Transverse colon (tissue), 4 donors: ENCODE results near the gene PLA2G2E. TPM values are rescaled to one million over a fixed set of nuclear protein-coding genes. Genes with fewer than 3 reads are reported as not detected.

Source experiments
- DNase-seq: peaks from one replicate; pipeline ENCODE4 v3.0.0-alpha.2; 2019
- H3K27ac ChIP-seq, 4 donors: fragments of 200-600 bp; sonication (generic); 2 replicates each; pipeline ENCODE4 v1.5.1; 2016 to 2018; ENCODE audit warnings: inconsistent platforms in 4 of 4
- H3K27me3 ChIP-seq: fragments of 200-600 bp; sonication (generic); 2 replicates; pipeline ENCODE4 v1.5.1; 2017; ENCODE audit warnings: inconsistent platforms
- H3K36me3 ChIP-seq, 4 donors: fragments of 200-600 bp; sonication (generic); 2 replicates each; pipeline ENCODE4 v1.5.1; 2017 to 2019; ENCODE audit warnings: inconsistent platforms in 4 of 4
- H3K4me1 ChIP-seq, 4 donors: fragments of 200-600 bp; sonication (generic); 2 replicates each; pipeline ENCODE4 v1.5.1; 2017 to 2020; ENCODE audit warnings: inconsistent platforms in 4 of 4
- H3K4me3 ChIP-seq, 4 donors: fragments of 200-600 bp; sonication (generic); 1 replicate in 1 of 4; 2 replicates in 3 of 4; pipeline versions ENCODE4 v1.5.1 to v1.6.1; 2017 to 2019; ENCODE audit warnings: inconsistent platforms in 4 of 4
- H3K9me3 ChIP-seq, 2 donors: fragments of 200-600 bp; sonication (generic); 2 replicates each; pipeline ENCODE4 v1.5.1; 2017 to 2019; ENCODE audit warnings: inconsistent platforms in 2 of 2
- EP300 ChIP-seq: sonication (generic); formaldehyde crosslinking; IDR thresholded peaks from one replicate; pipeline ENCODE4 v1.6.1; 2017; ENCODE audit warnings: antibody characterized with exemption, low read depth
- POLR2A ChIP-seq: fragments of 450-650 bp; IDR thresholded peaks from one replicate; pipeline ENCODE4 v1.6.1; 2016; ENCODE audit warnings: antibody characterized with exemption, mild to moderate bottlenecking, moderate library complexity
- POLR2AphosphoS5 ChIP-seq, 3 donors: sonication (generic); formaldehyde crosslinking; IDR thresholded peaks; one replicate each; pipeline ENCODE4 v1.6.1; 2016; ENCODE audit warnings: antibody characterized with exemption in 3 of 3
- WGBS, 2 donors: methylation state at CpG; one replicate each; pipeline ENCODE4 v1.1.5; 2018; ENCODE audit warnings: low coverage in 1 of 2; 5-methylcytosine and 5-hydroxymethylcytosine counted together
- in situ Hi-C, 4 donors: fragments of 200-750 bp; cut with MboI; loops; one replicate each; pipeline versions ENCODE4 v1.15.0 to v1.15.1; 2017; ENCODE audit warnings: low sequenced_read_pairs in 3 of 4, low pct_ligation_motif_present in 1 of 4, low pct_unique_long_range_greater_than_20kb in 1 of 4
- intact Hi-C: fragments of 100-400 bp; cut with DNase I; formaldehyde crosslinking; loops from one replicate; pipeline ENCODE4 v1.15.1; 2023; ENCODE audit warnings: low total_unique reads
- total RNA-seq, 4 donors: library from RNA; depleted of rRNA; stranded (reverse); fragments of >200 nt; gene quantifications; one replicate each; pipeline ENCODE4 v1.1.0, GENCODE V29; 2016
- TF ChIP-seq, protein P1 (sequence below), 5 experiments: fragments of 200-600 bp in 3 of 5; fragments of 450-650 bp in 2 of 5; sonication (generic) in 3 of 5; IDR thresholded peaks; 1 replicate in 2 of 5; 2 replicates in 3 of 5; pipeline ENCODE4 v1.5.1; 2016 to 2017; ENCODE audit warnings: antibody characterized with exemption in 5 of 5, inconsistent platforms in 3 of 5, mild to moderate bottlenecking in 2 of 5, moderate library complexity in 1 of 5

PLA2G2E gene
- total RNA-seq, 4 donors from 2014 or later, result not detected

DNA sequence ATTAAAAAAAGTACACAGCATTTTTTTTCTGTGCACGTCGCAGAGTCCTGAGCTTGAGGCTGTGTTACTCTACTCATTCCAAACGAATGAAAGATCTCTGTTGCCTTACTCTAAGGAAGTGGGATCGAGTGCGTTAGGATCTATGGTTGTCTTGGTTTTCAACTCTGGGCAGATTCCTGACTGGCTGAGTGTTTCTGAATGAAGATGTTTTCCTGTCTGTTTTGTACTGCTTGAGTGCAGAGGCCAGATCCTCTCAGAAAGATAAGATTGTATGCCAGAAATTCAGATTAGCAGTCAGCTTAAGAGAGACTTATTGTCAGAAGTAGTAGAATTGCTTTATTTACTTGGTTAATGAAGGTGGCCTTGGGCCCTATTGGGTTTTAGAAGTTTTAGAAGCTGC, 14.0 kb downstream of the PLA2G2E start:
- Histone ChIP-seq H3K4me3 (no peak overlapping the region), H3K36me3 (peaks cover 0 to 78% (median 38%) of the 10 kb centered on the region in 4 donors), H3K27me3 (no peaks in the 10 kb centered on the region), H3K4me1 (no peaks in the 10 kb centered on the region), H3K27ac (no peak overlapping the region), H3K9me3 (no peaks in the 10 kb centered on the region)
- WGBS, 2 donors, result 96 to 97% methylated on average over 5 of the region's 5 CpGs
- intact Hi-C loops, result no loop called here
- TF ChIP-seq, protein P1, sequence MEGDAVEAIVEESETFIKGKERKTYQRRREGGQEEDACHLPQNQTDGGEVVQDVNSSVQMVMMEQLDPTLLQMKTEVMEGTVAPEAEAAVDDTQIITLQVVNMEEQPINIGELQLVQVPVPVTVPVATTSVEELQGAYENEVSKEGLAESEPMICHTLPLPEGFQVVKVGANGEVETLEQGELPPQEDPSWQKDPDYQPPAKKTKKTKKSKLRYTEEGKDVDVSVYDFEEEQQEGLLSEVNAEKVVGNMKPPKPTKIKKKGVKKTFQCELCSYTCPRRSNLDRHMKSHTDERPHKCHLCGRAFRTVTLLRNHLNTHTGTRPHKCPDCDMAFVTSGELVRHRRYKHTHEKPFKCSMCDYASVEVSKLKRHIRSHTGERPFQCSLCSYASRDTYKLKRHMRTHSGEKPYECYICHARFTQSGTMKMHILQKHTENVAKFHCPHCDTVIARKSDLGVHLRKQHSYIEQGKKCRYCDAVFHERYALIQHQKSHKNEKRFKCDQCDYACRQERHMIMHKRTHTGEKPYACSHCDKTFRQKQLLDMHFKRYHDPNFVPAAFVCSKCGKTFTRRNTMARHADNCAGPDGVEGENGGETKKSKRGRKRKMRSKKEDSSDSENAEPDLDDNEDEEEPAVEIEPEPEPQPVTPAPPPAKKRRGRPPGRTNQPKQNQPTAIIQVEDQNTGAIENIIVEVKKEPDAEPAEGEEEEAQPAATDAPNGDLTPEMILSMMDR (IDR thresholded peaks at IDR 0.05), result no peak
- no peak for TF ChIP-seq POLR2A
- TF ChIP-seq POLR2AphosphoS5 (IDR thresholded peaks at IDR 0.05), result no peak
- TF ChIP-seq EP300, result no peak
- in situ Hi-C loops, result loop anchor here in 1 of 4 donors (25.0 kb wide), 1 partner anchor 253 kb away; no protein-coding TSS in a partner anchor
- no peak for DNase-seq

DNA sequence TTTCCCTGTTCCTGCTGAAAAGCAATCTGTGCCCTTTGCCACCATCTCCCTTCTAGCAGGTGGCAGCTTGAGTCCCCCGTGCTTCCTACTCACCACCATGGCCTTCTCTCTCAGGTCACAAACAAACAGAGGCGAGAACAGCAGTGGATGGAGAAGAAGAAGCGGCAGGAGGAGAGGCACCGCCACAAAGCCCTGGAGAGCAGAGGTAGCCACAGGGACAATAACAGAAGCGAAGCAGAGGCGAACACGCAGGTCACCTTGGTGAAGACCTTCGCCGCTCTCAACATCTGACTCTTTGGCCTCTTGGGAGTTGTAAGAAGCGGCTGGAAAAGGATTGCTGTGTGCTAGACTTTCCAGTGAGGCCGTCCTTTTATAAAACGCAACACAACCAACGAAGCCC, 16.0 kb downstream of the PLA2G2E start:
- H3K36me3 ChIP-seq, result peaks cover 0 to 77% (median 34%) of the 10 kb centered on the region in 4 donors
- in situ Hi-C loops, result loop anchor here in 1 of 4 donors (25.0 kb wide), 1 partner anchor 255 kb away; no protein-coding TSS in a partner anchor

DNA sequence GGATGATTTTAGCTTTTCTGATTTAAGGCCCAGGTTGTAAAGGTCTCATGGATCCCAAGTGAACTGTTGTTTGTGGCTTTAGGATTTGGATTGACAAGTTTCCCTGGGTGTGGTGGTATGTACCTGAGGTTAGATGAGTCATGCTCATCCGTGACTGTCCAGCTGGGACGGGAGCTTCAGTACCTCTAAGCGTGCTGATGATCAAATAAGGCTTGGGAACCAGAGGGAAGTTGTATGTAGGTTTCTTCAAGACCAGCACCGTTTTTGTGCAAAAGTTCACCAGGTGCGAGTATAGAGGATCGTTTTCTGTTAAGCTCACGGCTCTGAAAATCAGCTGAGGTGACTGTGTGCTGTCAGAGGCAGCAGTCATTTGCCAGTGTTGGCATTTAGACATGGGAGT, 19.8 kb downstream of the PLA2G2E start:
- no peak overlapping the region for H3K4me3 ChIP-seq
- no peaks in the 10 kb centered on the region for H3K9me3 ChIP-seq
- WGBS, 2 donors, result 95% methylated on average over 7 of the region's 7 CpGs; no CpG with 5 or more reads in 1 of the 2 donors
- no peak for DNase-seq
- no peak overlapping the region for H3K27ac ChIP-seq
- no peaks in the 10 kb centered on the region for H3K27me3 ChIP-seq
- intact Hi-C loops (no loop called here), in situ Hi-C loops (loop anchor here in 1 of 4 donors (25.0 kb wide), 1 partner anchor 259 kb away; no protein-coding TSS in a partner anchor)
- H3K36me3 ChIP-seq, result peaks cover 0 to 71% (median 32%) of the 10 kb centered on the region in 4 donors
- no peak for TF ChIP-seq POLR2A
- TF ChIP-seq POLR2AphosphoS5 (IDR thresholded peaks at IDR 0.05), result no peak
- no peak for TF ChIP-seq EP300
- TF ChIP-seq, protein P1 (IDR thresholded peaks at IDR 0.05), result no peak
- no peaks in the 10 kb centered on the region for H3K4me1 ChIP-seq

More for the DNA sequence above, 16.0 kb downstream of the PLA2G2E start:
- H3K4me1 ChIP-seq, result no peaks in the 10 kb centered on the region
- TF ChIP-seq POLR2A, result no peak
- TF ChIP-seq EP300, result no peak
- no peak for TF ChIP-seq POLR2AphosphoS5 (IDR thresholded peaks at IDR 0.05)
- TF ChIP-seq, protein P1 (IDR thresholded peaks at IDR 0.05), result no peak
- H3K27ac ChIP-seq, result no peak overlapping the region
- no peak for DNase-seq
- intact Hi-C loops, result no loop called here
- H3K27me3 ChIP-seq, result no peaks in the 10 kb centered on the region
- no peaks in the 10 kb centered on the region for H3K9me3 ChIP-seq
- WGBS, 2 donors, result 91 to 95% methylated on average over 13 of the region's 13 CpGs
- no peak overlapping the region for H3K4me3 ChIP-seq

DNA sequence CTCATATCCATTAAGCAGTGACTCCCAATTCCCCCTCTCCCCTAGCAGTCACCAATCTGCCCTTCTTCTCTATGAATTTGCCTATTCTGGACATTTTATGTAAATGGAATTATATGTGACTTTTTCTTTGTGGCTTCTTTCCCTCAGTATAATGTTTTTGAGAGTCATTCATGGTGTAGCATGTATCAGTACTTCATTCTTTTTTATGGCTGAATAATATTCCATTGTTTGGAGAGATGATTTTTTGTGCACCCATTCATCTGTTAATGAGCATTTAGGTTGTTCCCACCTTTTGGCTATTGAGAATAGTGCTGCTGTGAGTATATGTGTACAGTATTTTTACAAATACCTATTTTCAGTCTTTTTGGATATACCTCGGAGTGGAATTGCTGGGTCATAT, 21.8 kb downstream of the PLA2G2E start:
- no peaks in the 10 kb centered on the region for H3K9me3 ChIP-seq
- no peak for DNase-seq
- WGBS, 2 donors, result 86 to 100% methylated on average over 1 of the region's 1 CpG
- intact Hi-C loops (no loop called here), in situ Hi-C loops (loop anchor here in 1 of 4 donors (25.0 kb wide), 1 partner anchor 261 kb away; no protein-coding TSS in a partner anchor)
- no peak for TF ChIP-seq POLR2AphosphoS5 (IDR thresholded peaks at IDR 0.05)
- no peak for TF ChIP-seq EP300
- TF ChIP-seq, protein P1 (IDR thresholded peaks at IDR 0.05), result no peak
- no peak for TF ChIP-seq POLR2A
- H3K36me3 ChIP-seq, result peaks cover 0 to 68% (median 28%) of the 10 kb centered on the region in 4 donors
- H3K4me1 ChIP-seq, result no peaks in the 10 kb centered on the region
- no peak overlapping the region for H3K27ac ChIP-seq
- H3K27me3 ChIP-seq, result no peaks in the 10 kb centered on the region
- H3K4me3 ChIP-seq, result no peak overlapping the region
